K562 (cell line): ENCODE results near the gene PLEKHA6. TPM values are rescaled to one million over a fixed set of nuclear protein-coding genes. Genes with fewer than 3 reads are reported as not detected.

ENCODE experiments used
- ATAC-seq: fragments of 200-7000 bp; cut with Tn5 transposase; 3 replicates; pipeline ENCODE4 v1.9.1; 2020; ENCODE audit warnings: moderate library complexity
- BruUV-seq: library from RNA; stranded (reverse); fragments of 400-500 nt; replicated peaks from 2 replicates; lab custom pipeline; 2021; lab: Mats Ljungman, UMichigan
- CTCF ChIA-PET: fragments of 300-600 bp; formaldehyde crosslinking; extraction: SDS; loops from one replicate; lab custom pipeline; 2021; ENCODE audit warnings: low intra/inter-chr PET ratio; lab: Yijun Ruan, JAX
- POLR2A ChIA-PET: fragments of 300-600, 350-650 bp; sonication (Branson Sonifier 250); formaldehyde crosslinking; extraction: SDS; loops from one replicate; lab custom pipeline; 2021; ENCODE audit warnings: antibody characterized with exemption, inconsistent platforms; lab: Yijun Ruan, JAX
- DNase-seq, 4 experiments: peaks; one replicate each; pipeline versions ENCODE4 v3.0.0 to v3.0.0-alpha.2; 2011 to 2018; ENCODE audit warnings: low spot score in 3 of 4, mixed read lengths in 3 of 4; ENCODE audit errors: extremely low read depth in 1 of 4
- FAIRE-seq: peaks from 2 replicates; lab custom pipeline; 2011; peaks lifted over from hg19 to GRCh38; lab: Jason Lieb, UNC
- H2AFZ ChIP-seq: 2 replicates; pipeline ENCODE4 v1.6.0; 2011; ENCODE audit warnings: low read depth, low read length, control low read depth, inconsistent platforms
- H3K27ac ChIP-seq: fragments of 200-600 bp; 3 replicates; pipeline ENCODE4 v1.8.0; 2011; ENCODE audit warnings: low read depth, mild to moderate bottlenecking, control low read depth, inconsistent platforms, low read length, moderate library complexity, mixed read lengths; ENCODE audit errors: extremely low read depth
- H3K27me3 ChIP-seq, 2 experiments: fragments of 300-600 bp in 1 of 2; 2 replicates in 1 of 2; 3 replicates in 1 of 2; pipeline versions ENCODE4 v1.6.0 to v1.8.0; 2011; ENCODE audit warnings: inconsistent platforms in 2 of 2, low read length in 2 of 2, mild to moderate bottlenecking in 1 of 2, mixed read lengths in 1 of 2, moderate library complexity in 1 of 2; ENCODE audit not compliant: control insufficient read depth in 2 of 2, insufficient read depth in 2 of 2
- H3K36me3 ChIP-seq: fragments of 300-600 bp; 3 replicates; pipeline ENCODE4 v1.8.0; 2011; ENCODE audit warnings: mild to moderate bottlenecking, low read length, inconsistent platforms; ENCODE audit not compliant: control insufficient read depth, insufficient read depth
- H3K4me1 ChIP-seq, 2 experiments: fragments of 200-600 bp in 1 of 2; replicated peaks in 1 of 2; 2 replicates in 1 of 2; 3 replicates in 1 of 2; pipeline versions ENCODE4 v1.5.1 to v1.8.0; 2011; ENCODE audit warnings: inconsistent platforms in 2 of 2, low read length in 2 of 2, mild to moderate bottlenecking in 1 of 2, mixed read lengths in 1 of 2, moderate library complexity in 1 of 2; ENCODE audit not compliant: control insufficient read depth in 2 of 2, insufficient read depth in 2 of 2
- H3K4me2 ChIP-seq: 2 replicates; pipeline ENCODE4 v1.6.1; 2011; ENCODE audit warnings: low read length, control low read depth, inconsistent platforms, mixed read lengths; ENCODE audit not compliant: insufficient read depth
- H3K4me3 ChIP-seq: fragments of 200-600 bp; sonication (generic), shearing (Covaris generic); 2 replicates; pipeline ENCODE4 v1.5.1; 2016; ENCODE audit warnings: control low read depth, inconsistent platforms
- H3K79me2 ChIP-seq: fragments of 200-600 bp; 3 replicates; pipeline ENCODE4 v1.8.0; 2011; ENCODE audit warnings: low read length, inconsistent platforms; ENCODE audit not compliant: control insufficient read depth, insufficient read depth
- H3K9ac ChIP-seq, 2 experiments: 2 replicates each; pipeline versions ENCODE4 v1.6.0 to v1.6.1; 2011; ENCODE audit warnings: low read depth in 2 of 2, low read length in 2 of 2, control low read depth in 1 of 2, inconsistent platforms in 1 of 2, mild to moderate bottlenecking in 1 of 2, mixed read lengths in 1 of 2; ENCODE audit not compliant: insufficient read depth in 1 of 2
- H3K9me1 ChIP-seq: one replicate; pipeline ENCODE4 v1.6.0; 2011; ENCODE audit warnings: inconsistent platforms, mild to moderate bottlenecking, low read length, moderate library complexity; ENCODE audit not compliant: control insufficient read depth, insufficient read depth
- H3K9me3 ChIP-seq: replicated peaks from 2 replicates; pipeline ENCODE4 v1.5.1; 2011; ENCODE audit warnings: low read depth, low read length, inconsistent platforms; ENCODE audit not compliant: control insufficient read depth, insufficient read depth
- H4K20me1 ChIP-seq: replicated peaks from 2 replicates; pipeline ENCODE4 v1.6.1; 2011; ENCODE audit warnings: low read length, inconsistent platforms, mixed read lengths; ENCODE audit not compliant: control insufficient read depth, insufficient read depth
- BRD9 ChIP-seq: fragments of 450-650 bp; IDR thresholded peaks from 2 replicates; pipeline ENCODE4 v1.6.1; 2018; ENCODE audit warnings: low read depth; ENCODE audit not compliant: partially characterized antibody
- EHMT2 ChIP-seq: fragments of 450-650 bp; IDR thresholded peaks from 2 replicates; pipeline ENCODE4 v1.6.1; 2018; ENCODE audit warnings: antibody characterized with exemption
- FIP1L1 ChIP-seq: fragments of 200-400 bp; formaldehyde crosslinking; IDR thresholded peaks from 2 replicates; pipeline ENCODE4 v1.6.1; 2018; ENCODE audit warnings: mild to moderate bottlenecking, low read depth, low read length; ENCODE audit not compliant: poor library complexity, severe bottlenecking
- MBD2 ChIP-seq: sonication (generic); IDR thresholded peaks from 2 replicates; pipeline ENCODE4 v1.6.1; 2016; ENCODE audit warnings: low read depth, borderline replicate concordance
- MEF2A ChIP-seq: IDR thresholded peaks from 2 replicates; pipeline ENCODE4 v1.6.1; 2011; ENCODE audit warnings: low read depth, mild to moderate bottlenecking, low read length, moderate library complexity; ENCODE audit not compliant: control insufficient read depth
- MXD1 ChIP-seq: fragments of 250-450 bp; sonication (Bioruptor Pico); IDR thresholded peaks from 2 replicates; pipeline ENCODE4 v1.8.0; 2021; ENCODE audit warnings: borderline replicate concordance, mild to moderate bottlenecking, moderate library complexity; ENCODE audit not compliant: poor library complexity, severe bottlenecking
- NUFIP1 ChIP-seq: fragments of 450-650 bp; IDR thresholded peaks from 2 replicates; pipeline ENCODE4 v1.6.1; 2018; ENCODE audit not compliant: partially characterized antibody
- RAD51 ChIP-seq: fragments of 450-650 bp; IDR thresholded peaks from 2 replicates; pipeline ENCODE4 v1.7.1; 2016; ENCODE audit warnings: low read depth, mild to moderate bottlenecking, borderline replicate concordance
- TBL1XR1 ChIP-seq, 2 experiments: IDR thresholded peaks; 2 replicates each; pipeline ENCODE4 v1.6.1; 2012; ENCODE audit warnings: improper control_type of control experiment in 2 of 2, low read length in 2 of 2, mild to moderate bottlenecking in 1 of 2
- ZBTB9 ChIP-seq: fragments of 450-650 bp; formaldehyde crosslinking; IDR thresholded peaks from 2 replicates; pipeline ENCODE4 v1.4.0; 2020; ENCODE audit warnings: mild to moderate bottlenecking, moderate library complexity
- ZNF830 ChIP-seq: fragments of 250-450 bp; sonication (Bioruptor Pico); IDR thresholded peaks from 2 replicates; pipeline ENCODE4 v1.5.0; 2021; ENCODE audit warnings: mild to moderate bottlenecking
- WGBS: fragments of 100-300 bp; shearing (Covaris generic); methylation state at CpG from one replicate; pipeline ENCODE4 v1.1.6; 2016; ENCODE audit warnings: low coverage, mixed read lengths; ENCODE audit not compliant: insufficient coverage; ENCODE audit errors: missing lambda C conversion rate; 5-methylcytosine and 5-hydroxymethylcytosine counted together
- in situ Hi-C: fragments of 300-500 bp; cut with MboI; formaldehyde crosslinking; loops from 4 replicates; pipeline ENCODE4 v1.15.0; 2018; ENCODE audit warnings: inconsistent platforms, mixed read lengths
- intact Hi-C: fragments of 100-400 bp; cut with micrococcal nuclease; formaldehyde crosslinking; loops from 2 replicates; pipeline ENCODE4 v1.14.2; 2022
- polyA plus RNA-seq, 8 experiments: library from polyadenylated mRNA; depleted of rRNA in 4 of 8; stranded (reverse) in 5 of 8; unstranded in 3 of 8; fragments of >200 nt; fragmentation: Nextera tagmentation in 2 of 8; fragmentation: Illumina TruSeq in 1 of 8; extraction: Ambion mirVana in 2 of 8; extraction: Trizol in 1 of 8; gene quantifications; 2 replicates each; pipeline versions ENCODE4 v1.2.1 to v1.2.3, GENCODE V29; 2011 to 2014; ENCODE audit warnings: inconsistent platforms in 1 of 8, missing spikeins in 1 of 8
- total RNA-seq, 7 experiments: library from RNA; depleted of rRNA in 6 of 7; stranded (reverse); fragments of >200 nt in 6 of 7; fragmentation: Illumina TruSeq in 2 of 7; extraction: Trizol in 2 of 7; gene quantifications; 2 replicates each; pipeline versions ENCODE4 v1.2.1 to v1.2.3, GENCODE V29; 2011 to 2021; ENCODE audit warnings: low replicate concordance in 1 of 7

The PLEKHA6 gene
- total and polyA plus RNA-seq, 9 of the 15 experiments (the other 6 are each of a cell fraction or from before 2014, with no cell fraction given), result under 0.01 to 0.33 (median 0.01) TPM; not detected in 4

- WGBS, result 5% methylated on average over 3 of the region's 3 CpGs
- intact Hi-C loops, result no loop called here
- DNase-seq (no peak), ATAC-seq (no peak), FAIRE-seq (no peak)
- Histone ChIP-seq H3K27ac (no peak overlapping the region), H3K4me1 (no peaks in the 10 kb centered on the region), H3K9me3 (no peaks in the 10 kb centered on the region), H3K36me3 (no peaks in the 10 kb centered on the region), H3K4me3 (no peak overlapping the region), H3K79me2 (no peaks in the 10 kb centered on the region), H4K20me1 (no peaks in the 10 kb centered on the region; the same call in 1 of the 2 replicates), H3K27me3 (peaks cover 19 to 37% of the 10 kb centered on the region in 2 experiments), H3K9ac (no peak overlapping the region), H2AFZ (no peak overlapping the region), H3K4me2 (no peak overlapping the region), H3K9me1 (no peaks in the 10 kb centered on the region)
- POLR2A ChIA-PET, result interaction anchor here (0.6 to 2.4 kb wide), 6 partner anchors 12 to 1489 kb away, joined by 3 to 8 read pairs (median 3); no protein-coding TSS in a partner anchor
- in situ Hi-C loops, result no loop called here
- BruUV-seq, result no TSS peak
- CTCF ChIA-PET, result no interaction called here
- TF ChIP-seq FIP1L1 (no peak), ZBTB9 (CRISPR knock-in tag) (no peak), TBL1XR1 (IDR thresholded peaks at IDR 0.05; ENCODE audit: low read length in 2 of 2) (no peak), RAD51 (no peak), MEF2A (no peak), EHMT2 (no peak), BRD9 (no peak), NUFIP1 (no peak), MXD1 (CRISPR knock-in tag) (no peak), ZNF830 (no peak), MBD2 (no peak)
- TF ChIP-seq, all 486 proteins: peak for 0
Measured at GRCh38 chr1:204299814-204300365, 59.8 kb downstream of the PLEKHA6 start.
